ENCODE results near the gene RHEX.

RHEX gene

GRCh38 chr1:206120406-206120805 lies 67.4 kb downstream of the RHEX start:
- DNase-seq = no peak

GRCh38 chr1:206121269-206121668 lies 68.3 kb downstream of the RHEX start:
- DNase-seq = no peak

- DNase-seq = no peak
These were observed 69.7 kb downstream of the RHEX start for GRCh38 chr1:206122686-206123085.

DNA sequence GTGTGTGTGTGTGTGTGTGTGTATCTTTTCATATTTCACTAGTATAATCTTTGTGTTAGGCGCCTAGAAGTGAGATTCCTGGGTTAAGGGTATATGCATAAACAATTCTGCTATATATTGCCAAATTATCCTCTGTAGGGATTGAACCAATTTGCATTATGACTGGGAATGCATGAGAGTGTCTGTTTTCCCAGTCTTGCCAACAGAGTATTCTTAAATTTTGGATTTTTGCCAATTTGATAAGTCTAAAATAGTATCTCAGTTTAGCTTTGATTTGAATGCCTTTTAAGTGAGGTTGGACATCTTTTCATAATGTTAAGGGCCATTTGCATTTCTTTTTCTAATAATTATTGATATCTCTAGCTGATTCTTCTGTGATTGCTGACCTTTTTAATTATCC lies 72.4 kb downstream of the RHEX start:
- no peak for DNase-seq

DNA sequence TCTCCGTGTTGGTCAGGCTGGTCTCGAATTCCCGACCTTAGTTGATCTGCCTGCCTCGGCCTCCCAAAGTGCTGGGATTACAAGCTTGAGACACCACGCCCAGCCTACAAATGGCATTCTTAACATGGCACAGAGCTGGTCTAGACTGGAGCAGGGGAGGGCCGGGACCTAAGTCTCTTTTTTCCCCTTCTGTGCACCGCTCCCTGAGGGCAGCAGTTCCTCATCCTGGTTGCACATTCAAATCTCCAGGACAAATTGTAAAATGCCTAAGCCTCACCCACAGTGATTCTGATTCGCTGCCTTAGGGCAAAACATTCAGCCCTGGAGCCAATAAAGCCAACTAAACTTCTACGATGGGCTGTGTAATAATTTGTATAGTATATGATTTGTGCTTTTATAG lies 74.4 kb downstream of the RHEX start:
- DNase-seq = no peak

DNA sequence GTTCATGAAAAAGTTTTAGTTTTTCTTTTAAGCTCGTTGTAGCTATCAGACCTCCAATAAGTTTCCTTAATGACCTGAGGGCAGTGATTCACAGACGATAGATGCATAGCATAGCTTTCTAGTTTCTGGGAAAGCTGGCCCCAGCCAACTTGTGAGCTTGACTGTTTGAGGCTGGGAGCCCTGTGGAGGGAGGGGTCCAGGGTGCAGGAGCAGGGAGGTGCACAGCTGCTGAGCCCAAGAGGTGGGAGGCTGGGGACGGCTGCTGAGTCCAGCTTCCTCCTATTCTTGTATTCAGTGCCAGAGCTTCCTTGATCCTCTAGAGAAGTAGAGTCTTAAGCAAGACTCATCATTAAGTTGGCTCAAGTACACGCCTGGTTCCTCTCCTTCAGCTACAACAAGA lies 75.2 kb downstream of the RHEX start:
- DNase-seq = no peak

GRCh38 chr1:206131037-206131436 lies 78.1 kb downstream of the RHEX start:
- no peak for DNase-seq

DNA sequence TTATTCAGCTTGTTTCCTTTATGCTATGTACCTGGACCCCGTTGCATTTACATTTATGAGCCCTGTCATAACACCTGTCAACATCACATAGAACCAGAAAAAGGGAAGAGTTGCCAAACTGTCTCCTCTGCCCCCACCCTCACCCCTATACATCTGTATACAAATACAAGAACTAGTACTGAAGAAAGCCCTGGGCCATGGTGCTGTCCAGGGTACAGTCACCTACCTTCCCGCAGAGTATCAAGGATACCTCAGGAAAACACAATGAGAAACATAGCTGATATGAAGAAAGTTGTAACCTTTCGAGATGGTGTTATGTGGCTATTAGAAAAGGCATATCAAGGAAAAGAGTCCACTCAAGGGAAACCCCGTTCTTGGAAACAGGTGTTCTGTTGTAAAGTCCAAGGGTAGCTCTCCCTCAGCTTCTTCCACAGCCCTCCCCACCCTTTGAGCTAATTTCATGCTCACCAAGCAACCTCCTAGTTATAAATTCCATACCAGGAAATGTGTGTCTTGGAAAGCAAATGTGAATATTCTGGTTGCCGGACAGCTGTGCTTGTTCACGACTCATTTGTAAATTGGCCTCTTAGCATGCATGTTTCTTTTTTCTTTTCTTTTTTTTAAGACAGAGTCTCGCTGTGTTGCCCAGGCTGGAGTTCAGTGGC lies 80.9 kb downstream of the RHEX start:
- DNase-seq = no peak

DNA sequence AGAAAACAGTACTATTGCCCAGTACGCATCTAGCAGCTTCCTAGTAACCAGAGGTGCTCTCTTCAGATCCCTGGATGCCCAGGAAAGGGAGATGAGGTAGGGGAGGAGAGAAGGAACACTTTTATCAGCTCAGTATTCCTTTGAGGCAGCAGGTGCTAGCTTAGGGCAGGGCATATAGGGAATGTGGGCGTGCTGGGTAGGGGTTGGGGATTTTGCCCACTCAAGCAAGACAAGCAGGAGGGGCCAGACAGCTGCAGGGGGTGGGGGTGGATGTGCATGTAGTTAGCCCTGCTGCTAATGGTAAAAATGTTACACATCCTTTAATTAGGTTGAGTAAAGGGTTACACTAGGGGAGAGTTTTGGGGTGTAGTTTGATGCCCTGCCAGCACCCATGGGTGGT lies 82.3 kb downstream of the RHEX start:
- DNase-seq = no peak

DNA sequence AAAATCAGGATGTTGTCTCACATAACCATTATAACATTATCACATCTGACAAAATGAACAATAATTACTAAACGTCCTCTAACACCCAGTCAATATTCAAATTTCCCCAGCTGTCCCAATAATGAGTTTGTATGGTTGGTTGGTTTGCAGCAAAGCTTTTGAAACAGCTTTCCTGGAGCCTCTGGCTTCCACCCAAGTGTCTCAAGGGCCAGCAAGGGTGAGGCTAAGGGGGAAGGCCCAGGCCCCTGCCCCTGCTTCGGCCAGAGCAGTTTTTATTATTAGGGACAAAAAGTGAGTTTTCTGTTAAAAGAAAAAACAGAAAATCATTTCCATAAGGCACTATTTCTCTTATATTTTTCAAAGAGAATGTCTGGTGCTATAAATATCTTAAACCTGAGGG lies 83.3 kb downstream of the RHEX start:
- DNase-seq = no peak

DNA sequence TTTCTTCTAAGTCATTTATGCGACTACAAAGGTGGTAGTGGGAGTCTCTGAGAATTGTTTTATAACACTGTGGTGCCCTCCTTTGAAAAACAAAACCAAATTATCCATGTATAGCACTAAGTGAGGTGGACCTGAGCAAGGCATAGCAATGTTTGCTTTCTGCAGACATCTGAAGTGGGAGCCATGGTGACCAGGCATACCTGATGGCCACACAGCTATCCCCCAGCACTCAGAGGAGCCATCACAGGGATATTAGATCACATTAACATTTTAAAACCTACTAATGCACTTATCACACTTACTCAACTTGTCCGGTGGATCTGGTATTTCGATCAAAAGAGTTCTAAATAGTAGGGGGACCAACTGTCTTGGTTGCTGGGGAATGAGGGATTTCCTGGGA lies 89.0 kb downstream of the RHEX start:
- DNase-seq = no peak

- no peak for DNase-seq
These were observed 89.8 kb downstream of the RHEX start for GRCh38 chr1:206142770-206143169.

GRCh38 chr1:206143537-206144172 lies 90.7 kb downstream of the RHEX start:
- DNase-seq = no peak

DNA sequence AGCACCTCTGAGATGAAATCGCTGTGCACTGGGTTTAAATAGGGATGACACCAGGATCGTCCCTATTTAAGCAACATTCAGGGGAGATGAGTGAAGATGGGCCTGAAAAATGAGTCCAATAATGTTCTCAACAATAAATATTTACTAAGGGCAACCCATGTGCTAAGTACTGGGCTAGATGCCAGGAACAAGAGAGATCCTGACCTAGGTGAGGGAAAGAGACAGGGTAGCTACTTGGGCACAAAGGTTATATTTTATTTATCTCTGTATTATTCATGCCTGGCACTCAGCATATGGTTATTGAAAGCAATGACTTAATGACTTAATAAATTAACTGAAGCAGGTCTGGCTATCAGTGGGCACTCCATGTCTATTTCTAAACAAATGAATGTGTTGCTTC lies 91.6 kb downstream of the RHEX start:
- no peak for DNase-seq

GRCh38 chr1:206145771-206146290 lies 92.9 kb downstream of the RHEX start:
- DNase-seq = no peak
